ENCODE data around the gene APOLD1. TPM values are rescaled to one million over a fixed set of nuclear protein-coding genes. Genes with fewer than 3 reads are reported as not detected.

The APOLD1 gene
- total RNA-seq, 2 donors from 2014 or later, result 1.8 to 3.2 TPM

GRCh38 chr12:12741660-12742059, 43.8 kb upstream of the APOLD1 start:
- peaks cover 17% of the 10 kb centered on the region for H3K4me1 ChIP-seq (ENCODE audit: control insufficient read depth, insufficient read depth, low read length)
- peaks cover 46% of the 10 kb centered on the region for H3K4me1 Mint-ChIP-seq
- DNase-seq, result no peak
- no peaks in the 10 kb centered on the region for H3K36me3 Mint-ChIP-seq (ENCODE audit: low read depth)
- H3K4me3 Mint-ChIP-seq, result no peak overlapping the region
- H3K9me3 Mint-ChIP-seq, result no peaks in the 10 kb centered on the region
- H3K27ac ChIP-seq (ENCODE audit: low read depth, low read length), result peak overlapping the region; percentile 16
- H3K36me3 ChIP-seq (ENCODE audit: control insufficient read depth, insufficient read depth, low read length), result no peaks in the 10 kb centered on the region
- no peak for TF ChIP-seq CTCF (conservative IDR thresholded peaks at IDR 0.05)
- H3K4me3 ChIP-seq (ENCODE audit: low read length), result peak overlapping the region; percentile 33
- H3K27me3 ChIP-seq (ENCODE audit: control insufficient read depth, insufficient read depth, low read length, poor library complexity, severe bottlenecking), result no peaks in the 10 kb centered on the region
- WGBS, 2 experiments (ENCODE audit: insufficient coverage in 1 of 2, insufficient read length in 1 of 2), result 60 to 89% methylated on average over 1 to 3 of the region's 3 CpGs
- H3K27me3 Mint-ChIP-seq (ENCODE audit: insufficient read depth), result peaks cover 5% of the 10 kb centered on the region
- H3K9me3 ChIP-seq (ENCODE audit: control insufficient read depth, low read length), result no peaks in the 10 kb centered on the region
- no peak overlapping the region for H3K9ac ChIP-seq (ENCODE audit: extremely low read depth, low read length, poor library complexity, severe bottlenecking)
- no peak overlapping the region for H3K27ac Mint-ChIP-seq

GRCh38 chr12:12744546-12745305, 40.7 kb upstream of the APOLD1 start:
- H3K36me3 ChIP-seq (ENCODE audit: control insufficient read depth, insufficient read depth, low read length), result no peaks in the 10 kb centered on the region
- H3K4me1 ChIP-seq (ENCODE audit: control insufficient read depth, insufficient read depth, low read length), result peaks cover 18% of the 10 kb centered on the region
- no peaks in the 10 kb centered on the region for H3K27me3 ChIP-seq (ENCODE audit: control insufficient read depth, insufficient read depth, low read length, poor library complexity, severe bottlenecking)
- H3K27me3 Mint-ChIP-seq (ENCODE audit: insufficient read depth), result peaks cover 5% of the 10 kb centered on the region
- H3K4me1 Mint-ChIP-seq, result peaks cover 40% of the 10 kb centered on the region
- WGBS, 2 experiments (ENCODE audit: insufficient coverage in 1 of 2, insufficient read length in 1 of 2), result 91 to 92% methylated on average over 7 to 8 of the region's 8 CpGs
- H3K36me3 Mint-ChIP-seq (ENCODE audit: low read depth), result no peaks in the 10 kb centered on the region
- H3K9ac ChIP-seq (ENCODE audit: extremely low read depth, low read length, poor library complexity, severe bottlenecking), result no peak overlapping the region
- no peaks in the 10 kb centered on the region for H3K9me3 ChIP-seq (ENCODE audit: control insufficient read depth, low read length)
- H3K4me3 Mint-ChIP-seq, result no peak overlapping the region
- H3K27ac Mint-ChIP-seq, result peak overlapping the region; percentile 59
- DNase-seq, result no peak
- TF ChIP-seq CTCF (conservative IDR thresholded peaks at IDR 0.05), result no peak
- H3K27ac ChIP-seq (ENCODE audit: low read depth, low read length), result no peak overlapping the region
- no peak overlapping the region for H3K4me3 ChIP-seq (ENCODE audit: low read length)
- no peaks in the 10 kb centered on the region for H3K9me3 Mint-ChIP-seq

DNA sequence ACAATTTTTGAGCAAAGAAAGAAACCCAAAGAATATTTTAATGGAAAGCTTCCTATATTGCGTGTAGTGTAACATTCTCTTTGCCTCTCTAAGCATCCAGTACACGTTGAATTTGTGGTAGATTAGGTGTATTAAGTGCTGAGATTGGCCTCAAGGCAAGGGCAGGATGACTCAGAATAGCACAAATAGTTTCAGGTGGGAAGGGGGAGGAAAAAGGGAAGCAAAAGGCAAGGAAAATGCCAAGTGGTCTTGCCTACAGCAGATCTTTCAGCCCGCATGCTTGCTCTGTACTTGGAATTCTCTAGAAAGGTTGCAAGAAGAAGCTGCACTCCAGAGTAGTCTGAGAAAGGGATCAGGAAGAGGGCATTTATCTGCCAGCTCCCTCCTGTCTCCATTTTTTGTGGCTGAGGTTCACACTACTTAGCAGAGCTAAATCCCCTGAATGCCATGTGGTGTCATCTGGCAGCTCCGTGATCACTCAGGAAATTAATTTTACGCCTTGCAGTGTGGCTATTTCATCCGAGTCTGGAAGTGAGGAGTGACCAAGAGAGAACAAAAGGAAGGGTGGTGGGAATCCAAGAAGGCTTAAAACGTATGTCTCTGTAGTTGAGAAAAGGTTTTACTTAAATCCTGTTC, 39.8 kb upstream of the APOLD1 start:
- Mint-ChIP-seq H3K4me1 (peaks cover 40% of the 10 kb centered on the region), H3K9me3 (no peaks in the 10 kb centered on the region)

More for the DNA sequence above, 39.8 kb upstream of the APOLD1 start:
- no peaks in the 10 kb centered on the region for H3K9me3 ChIP-seq (ENCODE audit: control insufficient read depth, low read length)
- Mint-ChIP-seq H3K27ac (peak overlapping the region; percentile 6), H3K4me3 (no peak overlapping the region), H3K36me3 (ENCODE audit: low read depth) (no peaks in the 10 kb centered on the region), H3K27me3 (ENCODE audit: insufficient read depth) (peaks cover 5% of the 10 kb centered on the region)
- H3K9ac ChIP-seq (ENCODE audit: extremely low read depth, low read length, poor library complexity, severe bottlenecking), result no peak overlapping the region
- H3K4me1 ChIP-seq (ENCODE audit: control insufficient read depth, insufficient read depth, low read length), result peaks cover 18% of the 10 kb centered on the region
- 82 to 87% methylated on average over 6 of the region's 7 CpGs for WGBS, 2 experiments (ENCODE audit: insufficient coverage in 1 of 2, insufficient read length in 1 of 2)
- no peak overlapping the region for H3K27ac ChIP-seq (ENCODE audit: low read depth, low read length)
- H3K36me3 ChIP-seq (ENCODE audit: control insufficient read depth, insufficient read depth, low read length), result no peaks in the 10 kb centered on the region
- TF ChIP-seq CTCF (conservative IDR thresholded peaks at IDR 0.05), result no peak
- no peak overlapping the region for H3K4me3 ChIP-seq (ENCODE audit: low read length)
- no peak for DNase-seq
- H3K27me3 ChIP-seq (ENCODE audit: control insufficient read depth, insufficient read depth, low read length, poor library complexity, severe bottlenecking), result no peaks in the 10 kb centered on the region
